H9 (cell line): ENCODE results near the gene PHACTR1. TPM values are rescaled to one million over a fixed set of nuclear protein-coding genes. Genes with fewer than 3 reads are reported as not detected.

Experiments
- DNase-seq: peaks from one replicate; pipeline ENCODE4 v3.0.0-alpha.2; 2017
- H2AFZ ChIP-seq: one replicate; pipeline ENCODE4 v1.6.1; 2013; ENCODE audit warnings: mild to moderate bottlenecking, low read length, control low read depth, moderate library complexity
- H2AK5ac ChIP-seq: 2 replicates; pipeline ENCODE4 v1.6.1; 2013; ENCODE audit warnings: low read length, control low read depth, mixed read lengths; ENCODE audit not compliant: insufficient read length
- H2BK120ac ChIP-seq: one replicate; pipeline ENCODE4 v1.6.1; 2013; ENCODE audit warnings: low read depth, mild to moderate bottlenecking, low read length, control low read depth, inconsistent platforms; ENCODE audit not compliant: poor library complexity, severe bottlenecking
- H2BK12ac ChIP-seq: 2 replicates; pipeline ENCODE4 v1.6.1; 2013; ENCODE audit warnings: low read length, control low read depth, mixed read lengths, low read depth; ENCODE audit not compliant: insufficient read length
- H2BK15ac ChIP-seq: 2 replicates; pipeline ENCODE4 v1.6.1; 2013; ENCODE audit warnings: low read depth, low read length, control low read depth
- H2BK20ac ChIP-seq: one replicate; pipeline ENCODE4 v1.6.1; 2013; ENCODE audit warnings: low read depth, mild to moderate bottlenecking, low read length, control low read depth, inconsistent platforms; ENCODE audit not compliant: poor library complexity, severe bottlenecking
- H2BK5ac ChIP-seq: 2 replicates; pipeline ENCODE4 v1.6.1; 2013; ENCODE audit warnings: low read length, control low read depth, mixed read lengths; ENCODE audit not compliant: insufficient read length
- H3K14ac ChIP-seq: 2 replicates; pipeline ENCODE4 v1.6.1; 2013; ENCODE audit warnings: low read length, control low read depth; ENCODE audit not compliant: insufficient read depth
- H3K18ac ChIP-seq: 2 replicates; pipeline ENCODE4 v1.6.1; 2013; ENCODE audit warnings: low read depth, mild to moderate bottlenecking, mixed read lengths, low read length, control low read depth; ENCODE audit not compliant: insufficient read length
- H3K23ac ChIP-seq: 2 replicates; pipeline ENCODE4 v1.6.1; 2013; ENCODE audit warnings: low read length, control low read depth, mixed read lengths, low read depth; ENCODE audit not compliant: insufficient read length
- H3K23me2 ChIP-seq: 2 replicates; pipeline ENCODE4 v1.6.1; 2013; ENCODE audit warnings: low read depth, mild to moderate bottlenecking, mixed read lengths, low read length, control low read depth; ENCODE audit not compliant: insufficient read length, poor library complexity, severe bottlenecking
- H3K27ac ChIP-seq: 2 replicates; pipeline ENCODE4 v1.5.1; 2013; ENCODE audit warnings: low read length, control low read depth, mixed read lengths, low read depth; ENCODE audit not compliant: insufficient read length
- H3K27me3 ChIP-seq: 2 replicates; pipeline ENCODE4 v1.6.1; 2013; ENCODE audit warnings: low read length, control low read depth, inconsistent platforms; ENCODE audit not compliant: insufficient read depth
- H3K4ac ChIP-seq: 2 replicates; pipeline ENCODE4 v1.6.1; 2013; ENCODE audit warnings: low read depth, mild to moderate bottlenecking, control low read depth, inconsistent platforms, low read length, moderate library complexity
- H3K4me1 ChIP-seq: 2 replicates; pipeline ENCODE4 v1.6.1; 2013; ENCODE audit warnings: low read length, control low read depth, inconsistent platforms; ENCODE audit not compliant: insufficient read depth
- H3K4me2 ChIP-seq: 2 replicates; pipeline ENCODE4 v1.6.1; 2013; ENCODE audit warnings: low read length, control low read depth, mixed read lengths; ENCODE audit not compliant: insufficient read length, insufficient read depth
- H3K56ac ChIP-seq: 2 replicates; pipeline ENCODE4 v1.6.1; 2013; ENCODE audit warnings: low read depth, mild to moderate bottlenecking, mixed read lengths, low read length, control low read depth; ENCODE audit not compliant: insufficient read length
- H3K79me1 ChIP-seq: 2 replicates; pipeline ENCODE4 v1.6.1; 2013; ENCODE audit warnings: low read depth, mild to moderate bottlenecking, moderate library complexity, low read length, control low read depth, inconsistent platforms; ENCODE audit not compliant: insufficient read depth, poor library complexity, severe bottlenecking
- H3K79me2 ChIP-seq: 2 replicates; pipeline ENCODE4 v1.6.1; 2013; ENCODE audit warnings: low read length, control low read depth, inconsistent platforms; ENCODE audit not compliant: insufficient read depth
- H3K9ac ChIP-seq: 2 replicates; pipeline ENCODE4 v1.6.1; 2013; ENCODE audit warnings: low read length, control low read depth, mixed read lengths; ENCODE audit not compliant: insufficient read length; ENCODE audit errors: extremely low read depth
- H3K9me3 ChIP-seq: one replicate; pipeline ENCODE4 v1.6.1; 2013; ENCODE audit warnings: low read depth, low read length, inconsistent platforms; ENCODE audit not compliant: control insufficient read depth
- H3T11ph ChIP-seq: one replicate; pipeline ENCODE4 v1.6.1; 2013; ENCODE audit warnings: mild to moderate bottlenecking, low read length, control low read depth, inconsistent platforms
- H4K20me1 ChIP-seq: one replicate; pipeline ENCODE4 v1.6.1; 2013; ENCODE audit not compliant: control insufficient read depth, insufficient read length, insufficient read depth
- H4K5ac ChIP-seq: 2 replicates; pipeline ENCODE4 v1.6.1; 2013; ENCODE audit warnings: low read depth, mild to moderate bottlenecking, mixed read lengths, low read length, control low read depth; ENCODE audit not compliant: insufficient read length
- H4K8ac ChIP-seq: replicated peaks from 2 replicates; pipeline ENCODE4 v1.6.1; 2013; ENCODE audit warnings: low read length, control low read depth, mixed read lengths, low read depth; ENCODE audit not compliant: insufficient read length
- H4K91ac ChIP-seq: 2 replicates; pipeline ENCODE4 v1.6.1; 2013; ENCODE audit warnings: low read depth, mild to moderate bottlenecking, moderate library complexity, mixed read lengths, low read length, control low read depth; ENCODE audit not compliant: insufficient read length
- H3K27ac Mint-ChIP-seq, 3 experiments: 2 replicates in 2 of 3; 3 replicates in 1 of 3; pipeline ENCODE4 v1.8.0; 2020 to 2021; ENCODE audit warnings: mixed read lengths in 3 of 3, mild to moderate bottlenecking in 1 of 3, moderate library complexity in 1 of 3
- H3K27me3 Mint-ChIP-seq: 2 replicates; pipeline ENCODE4 v1.8.0; 2021; ENCODE audit warnings: low read depth, mild to moderate bottlenecking, moderate library complexity, mixed read lengths
- H3K36me3 Mint-ChIP-seq, 3 experiments: 2 replicates in 2 of 3; 3 replicates in 1 of 3; pipeline ENCODE4 v1.8.0; 2020 to 2021; ENCODE audit warnings: low read depth in 3 of 3, mixed read lengths in 3 of 3; ENCODE audit not compliant: insufficient read depth in 1 of 3
- H3K4me1 Mint-ChIP-seq, 2 experiments: 2 replicates each; pipeline ENCODE4 v1.8.0; 2020; ENCODE audit warnings: mixed read lengths in 2 of 2
- H3K4me3 Mint-ChIP-seq, 2 experiments: 2 replicates in 1 of 2; 3 replicates in 1 of 2; pipeline ENCODE4 v1.8.0; 2020 to 2021; ENCODE audit warnings: mild to moderate bottlenecking in 2 of 2, mixed read lengths in 2 of 2, moderate library complexity in 1 of 2
- H3K9me3 Mint-ChIP-seq, 2 experiments: 2 replicates in 1 of 2; 3 replicates in 1 of 2; pipeline ENCODE4 v1.8.0; 2020; ENCODE audit warnings: mild to moderate bottlenecking in 2 of 2, mixed read lengths in 2 of 2, moderate library complexity in 1 of 2
- WGBS: extraction: QIAGEN DNeasy Blood & Tissue Kit; methylation state at CpG from one replicate; pipeline ENCODE4 v1.1.7; 2013; ENCODE audit warnings: missing lambda C conversion rate, low lambda C conversion rate, mixed read lengths; ENCODE audit not compliant: insufficient read length; ENCODE audit errors: extremely low coverage; 5-methylcytosine and 5-hydroxymethylcytosine counted together
- total RNA-seq: library from RNA; stranded (reverse); gene quantifications from 2 replicates; pipeline ENCODE4 v1.2.1, GENCODE V29; 2021
- TF ChIP-seq, protein P1 (sequence below): fragments of 200-600 bp; sonication (generic); conservative IDR thresholded peaks from 3 replicates; pipeline ENCODE4 v1.8.0; 2021; ENCODE audit warnings: antibody characterized with exemption, mild to moderate bottlenecking

Gene PHACTR1
- total RNA-seq, 1 experiment from 2014 or later, result 15.9 TPM

DNA sequence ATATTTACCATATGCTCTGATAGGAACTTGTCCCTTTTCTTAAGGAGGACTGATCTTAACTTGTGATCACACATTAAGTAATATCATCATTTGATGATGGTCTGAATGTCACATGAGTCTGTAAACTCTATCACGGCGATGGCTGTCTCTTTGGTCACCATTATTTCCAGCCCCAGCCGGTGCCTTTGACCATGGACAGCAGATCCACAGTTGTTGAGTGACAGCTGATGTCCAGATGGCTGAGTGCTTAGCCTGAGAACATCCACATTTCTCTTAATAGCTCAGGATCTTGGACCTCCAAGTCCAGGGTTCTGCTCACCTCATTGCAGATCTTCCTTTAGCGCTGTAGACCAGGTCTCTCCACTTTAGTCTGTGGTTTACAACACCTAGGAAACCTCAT is 440.7 kb downstream of the PHACTR1 start:
- H3K36me3 Mint-ChIP-seq, result no peaks in the 10 kb centered on the region
- Histone ChIP-seq H4K20me1 (no peaks in the 10 kb centered on the region), H3K18ac (no peak overlapping the region), H3K79me2 (no peaks in the 10 kb centered on the region), H3K23me2 (no peaks in the 10 kb centered on the region), H3K79me1 (no peaks in the 10 kb centered on the region), H3K4me2 (no peak overlapping the region), H4K5ac (no peak overlapping the region), H4K8ac (no peak overlapping the region), H3K23ac (no peak overlapping the region), H3K9ac (no peak overlapping the region), H2BK12ac (no peak overlapping the region), H3K14ac (no peak overlapping the region), H3K56ac (no peak overlapping the region), H3T11ph (no peak overlapping the region), H2BK20ac (no peak overlapping the region), H3K9me3 (no peaks in the 10 kb centered on the region), H3K27ac (no peak overlapping the region), H3K27me3 (no peaks in the 10 kb centered on the region), H2BK5ac (no peak overlapping the region), H2AFZ (no peak overlapping the region), H4K91ac (no peak overlapping the region), H2BK15ac (no peak overlapping the region), H3K4me1 (peaks cover 5% of the 10 kb centered on the region; the same call in 1 of the 2 replicates), H2AK5ac (no peak overlapping the region), H3K4ac (no peak overlapping the region), H2BK120ac (no peak overlapping the region)
- H3K27ac Mint-ChIP-seq, result peak overlapping the region in 1 of 3 experiments; percentile 6; a peak in 1 of 7 replicates
- no peaks in the 10 kb centered on the region for H3K9me3 Mint-ChIP-seq
- TF ChIP-seq, protein P1, sequence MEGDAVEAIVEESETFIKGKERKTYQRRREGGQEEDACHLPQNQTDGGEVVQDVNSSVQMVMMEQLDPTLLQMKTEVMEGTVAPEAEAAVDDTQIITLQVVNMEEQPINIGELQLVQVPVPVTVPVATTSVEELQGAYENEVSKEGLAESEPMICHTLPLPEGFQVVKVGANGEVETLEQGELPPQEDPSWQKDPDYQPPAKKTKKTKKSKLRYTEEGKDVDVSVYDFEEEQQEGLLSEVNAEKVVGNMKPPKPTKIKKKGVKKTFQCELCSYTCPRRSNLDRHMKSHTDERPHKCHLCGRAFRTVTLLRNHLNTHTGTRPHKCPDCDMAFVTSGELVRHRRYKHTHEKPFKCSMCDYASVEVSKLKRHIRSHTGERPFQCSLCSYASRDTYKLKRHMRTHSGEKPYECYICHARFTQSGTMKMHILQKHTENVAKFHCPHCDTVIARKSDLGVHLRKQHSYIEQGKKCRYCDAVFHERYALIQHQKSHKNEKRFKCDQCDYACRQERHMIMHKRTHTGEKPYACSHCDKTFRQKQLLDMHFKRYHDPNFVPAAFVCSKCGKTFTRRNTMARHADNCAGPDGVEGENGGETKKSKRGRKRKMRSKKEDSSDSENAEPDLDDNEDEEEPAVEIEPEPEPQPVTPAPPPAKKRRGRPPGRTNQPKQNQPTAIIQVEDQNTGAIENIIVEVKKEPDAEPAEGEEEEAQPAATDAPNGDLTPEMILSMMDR, result no peak
- no CpG with 5 or more reads among the region's 4 CpGs for WGBS
- peaks cover 15 to 23% of the 10 kb centered on the region in 2 experiments for H3K4me1 Mint-ChIP-seq
- H3K4me3 Mint-ChIP-seq, result no peak overlapping the region
- peaks cover 1% of the 10 kb centered on the region; the same call in 1 of the 2 replicates for H3K27me3 Mint-ChIP-seq
- DNase-seq, result no peak
